Activated T-cell treated with anti-CD3 and anti-CD28 coated beads for 48 hours (primary cell): ENCODE results near the gene SLC25A31.

Source experiments
- DNase-seq: peaks from one replicate; pipeline ENCODE4 v3.0.0-alpha.2; 2020; ENCODE audit warnings: low read depth

Gene SLC25A31

DNA sequence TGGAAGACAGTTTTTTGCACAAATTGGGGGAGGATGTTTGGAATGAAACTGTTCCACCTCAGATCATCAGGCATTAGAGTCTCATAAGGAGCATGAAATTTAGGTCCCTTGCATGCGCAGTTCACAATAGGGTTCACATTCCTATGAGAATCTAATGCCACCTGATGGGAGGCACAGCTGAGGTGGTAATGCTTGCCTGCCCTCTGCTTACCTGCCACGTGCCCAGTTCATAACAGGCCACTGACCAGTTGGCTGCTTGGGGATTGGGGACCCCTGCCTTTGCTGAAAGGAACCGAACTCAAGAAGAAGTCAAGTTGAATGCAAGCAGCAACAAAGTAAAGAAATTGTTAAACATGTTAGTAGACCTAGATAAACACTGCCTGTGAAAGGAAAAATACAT lies 47.3 kb downstream of the SLC25A31 start:
- no peak for DNase-seq

DNA sequence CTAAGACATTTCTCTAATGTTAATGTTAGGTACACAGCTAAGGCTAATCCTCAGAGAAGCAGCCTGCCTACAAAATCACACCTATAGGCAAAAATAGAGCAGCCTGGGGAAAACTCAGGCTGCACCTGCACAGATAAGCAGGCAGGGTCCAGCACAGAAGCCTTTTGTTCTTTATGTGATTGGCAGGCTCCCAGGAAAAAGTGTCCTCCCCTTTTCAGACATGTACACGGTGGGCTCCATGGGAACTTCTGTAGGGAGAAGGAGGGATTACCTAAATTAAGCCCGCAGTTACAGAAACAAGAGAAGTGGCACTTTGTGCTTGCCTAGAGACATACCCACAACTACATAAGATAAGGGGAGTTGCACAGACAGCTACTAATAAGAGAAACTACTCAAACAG lies 47.9 kb downstream of the SLC25A31 start:
- no peak for DNase-seq

DNA sequence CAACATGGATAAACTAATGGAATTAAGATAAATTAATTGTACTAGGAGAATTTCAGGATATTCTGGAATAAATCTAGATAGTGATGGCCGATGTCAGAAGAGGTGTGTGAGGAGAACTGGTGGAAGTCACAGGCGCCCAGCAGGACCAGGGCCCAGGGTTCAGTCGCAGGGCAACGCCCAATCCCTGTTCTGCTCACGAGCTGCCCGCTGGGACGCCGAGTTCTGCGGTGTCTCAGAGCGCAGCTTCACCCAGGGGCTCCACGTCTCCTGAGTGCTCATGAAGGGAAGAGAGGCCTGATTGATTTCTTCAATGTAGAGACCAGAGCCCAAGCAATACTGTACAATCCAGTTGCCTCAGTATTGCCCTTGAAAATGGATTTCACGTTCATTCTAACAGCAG lies 50.4 kb downstream of the SLC25A31 start:
- DNase-seq = no peak

DNA sequence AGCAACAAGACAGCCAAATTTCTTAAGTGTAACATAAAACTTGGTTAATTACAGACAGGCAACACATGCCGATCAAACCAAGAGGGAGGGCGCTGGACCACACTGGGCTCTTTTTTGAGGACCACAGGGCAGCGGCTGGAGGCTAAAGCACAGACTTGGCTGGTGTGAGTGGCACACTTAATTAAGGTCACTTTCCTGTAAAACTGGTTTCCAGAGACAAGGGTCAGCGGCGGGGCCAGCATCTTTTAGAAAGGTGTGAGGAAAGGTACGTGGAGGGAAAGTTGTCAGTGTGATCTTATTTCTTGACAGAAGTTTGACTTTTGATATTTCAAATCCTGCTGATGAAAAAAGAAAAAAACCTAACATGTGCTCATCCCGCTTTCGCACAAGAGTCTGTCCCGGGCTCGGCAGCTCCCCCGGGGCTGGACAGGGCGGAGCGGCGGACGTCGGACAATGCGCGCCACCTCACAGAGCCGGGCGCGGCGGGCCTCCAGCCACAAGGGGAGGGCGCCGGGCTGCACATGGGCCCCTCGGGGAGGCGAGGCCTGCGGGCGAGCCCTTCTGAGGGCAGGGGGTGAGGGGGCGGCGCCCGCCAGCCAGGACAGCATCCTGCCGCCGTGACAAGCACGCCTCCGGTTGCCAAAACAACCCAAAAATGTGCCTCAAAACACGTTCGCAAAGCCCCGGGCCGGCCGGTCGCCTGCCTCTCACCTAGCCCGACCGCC lies 51.3 kb downstream of the SLC25A31 start:
- DNase-seq = no peak

DNA sequence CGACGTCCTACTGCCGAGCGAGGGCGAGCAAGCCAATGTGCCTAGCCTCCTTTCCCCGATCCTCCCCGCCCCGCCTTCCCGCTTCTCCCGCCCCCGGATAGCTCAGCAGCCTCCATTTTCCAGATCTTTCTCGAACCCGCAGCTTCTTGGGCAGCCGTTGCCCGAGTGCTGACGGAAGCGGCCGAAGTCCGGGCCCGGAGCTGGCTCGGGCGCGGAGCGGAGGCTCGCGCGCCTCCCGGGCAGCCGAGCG lies 51.8 kb downstream of the SLC25A31 start:
- peak; percentile 66 for DNase-seq

DNA sequence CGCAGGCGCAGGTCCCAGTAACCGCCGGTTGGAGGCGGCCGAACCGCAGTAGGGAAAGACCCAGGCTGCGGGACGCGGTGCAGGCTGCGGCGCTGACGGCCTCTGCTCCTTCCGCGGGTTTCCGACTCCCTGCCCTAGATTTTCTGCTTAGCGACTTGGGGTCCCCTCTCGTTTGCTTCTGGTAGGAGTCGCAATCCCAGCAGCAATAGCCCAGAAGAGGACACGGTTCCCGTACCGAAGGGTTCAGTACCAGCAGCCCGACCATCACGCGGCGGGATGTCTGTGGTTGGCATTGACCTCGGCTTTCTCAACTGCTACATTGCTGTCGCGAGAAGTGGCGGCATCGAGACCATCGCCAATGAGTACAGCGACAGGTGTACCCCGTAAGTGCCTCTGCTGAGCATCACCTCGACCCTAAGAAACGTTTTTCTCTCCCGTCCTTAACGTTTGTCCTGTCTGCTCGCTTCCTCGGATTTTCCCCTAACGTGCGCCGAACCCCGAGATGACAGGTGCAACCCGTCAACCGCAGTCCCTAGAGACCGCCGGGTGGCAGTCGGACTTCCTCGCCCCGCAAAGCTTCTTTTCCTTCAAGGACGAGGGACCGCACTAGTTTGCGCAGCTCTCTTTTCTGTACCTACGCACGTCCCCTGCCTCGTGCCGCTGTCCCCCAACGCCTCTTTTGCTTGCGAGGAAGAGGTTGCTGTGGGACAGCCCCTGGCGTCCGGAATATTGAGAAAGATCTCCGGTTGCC lies 52.2 kb downstream of the SLC25A31 start, which contains the start of gene HSPA4L:
HSPA4L (plus strand) TSS at position 48 of the 751 bp plus-strand sequence; CDS start at position 277, 229 bp downstream.
- peak; percentile 8 for DNase-seq

DNA sequence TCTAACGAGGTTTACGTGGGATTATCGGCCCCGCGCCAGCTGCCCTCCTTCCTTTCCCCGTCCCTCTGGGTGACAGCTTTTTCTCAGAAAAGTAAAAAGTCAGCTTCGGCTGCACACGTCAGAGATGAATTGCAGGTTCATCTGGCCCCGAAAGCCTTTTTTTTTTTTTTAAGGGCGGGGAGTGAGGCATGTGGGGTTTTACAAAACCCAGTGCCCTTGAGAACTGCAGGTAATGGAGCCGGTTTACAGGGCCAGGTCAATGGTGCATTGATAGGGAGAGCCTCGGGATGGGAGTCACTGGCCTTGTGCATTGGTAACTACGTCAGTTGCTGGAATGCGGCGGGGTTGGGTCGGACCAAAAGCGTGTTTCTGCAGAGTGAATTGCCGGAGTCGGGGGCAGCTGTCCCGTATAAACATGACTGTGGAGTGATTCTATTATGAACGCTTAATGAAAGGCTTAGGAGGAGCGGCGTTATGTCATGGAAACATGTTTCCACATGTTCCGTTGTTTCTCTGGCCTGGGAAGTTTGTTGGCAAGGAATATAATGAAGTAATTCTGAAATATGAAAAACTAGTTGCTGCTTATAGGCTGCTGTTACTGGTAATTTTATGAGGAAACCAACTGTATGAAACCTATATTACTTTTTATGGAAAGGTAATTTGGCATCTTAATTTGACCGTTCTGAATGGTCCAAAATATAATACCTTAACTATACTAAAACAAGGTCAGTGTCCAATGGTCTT lies 53.0 kb downstream of the SLC25A31 start:
- no peak for DNase-seq

DNA sequence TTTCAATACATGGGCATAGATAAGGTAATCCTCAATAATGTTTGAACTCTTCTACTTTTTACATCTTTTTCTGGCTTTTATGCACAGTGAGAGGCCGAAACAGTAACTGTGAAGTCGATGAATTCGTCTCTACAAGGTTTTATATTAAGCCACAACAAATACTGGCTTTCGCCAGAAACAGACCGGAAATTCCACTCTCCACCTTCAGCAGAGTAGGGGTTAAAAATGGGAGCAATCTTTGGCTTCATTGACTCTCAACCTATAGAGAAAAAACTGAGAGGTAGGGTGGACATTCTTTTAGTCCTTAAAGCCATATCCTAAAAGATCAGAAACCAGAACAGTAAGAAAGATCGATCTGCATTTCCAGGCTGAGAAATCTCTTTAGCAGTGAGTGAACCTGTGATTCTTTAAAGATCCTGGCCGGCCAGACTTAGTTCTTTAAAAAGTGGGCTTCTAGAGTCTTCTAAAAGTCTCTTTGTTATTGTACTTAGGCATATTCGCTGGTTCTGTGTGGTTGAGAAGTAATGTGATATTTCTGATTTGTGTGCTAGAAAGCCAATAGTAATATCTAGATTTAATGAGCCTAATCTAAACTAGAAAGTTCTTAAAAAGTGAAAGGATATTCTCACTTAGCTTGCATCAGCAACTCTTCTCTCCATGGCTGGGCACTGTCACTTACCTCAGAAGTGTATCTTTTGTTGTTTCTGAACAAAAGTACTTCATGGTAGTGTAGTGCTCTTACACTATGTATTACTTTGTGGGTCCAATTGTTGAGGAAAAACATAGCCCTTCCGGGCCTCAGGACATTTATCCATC lies 54.0 kb downstream of the SLC25A31 start:
- DNase-seq = no peak

DNA sequence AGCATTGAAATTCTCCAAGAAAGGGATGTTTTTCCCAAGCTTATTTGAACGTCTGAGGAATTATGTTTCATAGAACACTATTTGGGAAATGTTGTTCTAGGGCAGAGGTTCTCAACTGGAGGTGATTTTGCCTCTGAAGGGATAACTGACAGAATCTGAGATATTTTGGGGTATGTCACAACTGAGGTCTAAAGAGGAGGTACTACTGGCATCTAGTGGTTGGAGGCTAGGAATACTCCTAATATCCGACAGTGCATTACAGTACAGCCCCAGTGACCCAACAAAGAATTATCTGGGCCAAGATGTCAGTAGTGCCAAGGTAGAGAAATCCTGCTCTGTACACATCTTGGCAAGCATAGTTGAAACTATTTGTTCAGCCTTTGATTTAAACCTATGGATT lies 58.3 kb downstream of the SLC25A31 start:
- DNase-seq = no peak

DNA sequence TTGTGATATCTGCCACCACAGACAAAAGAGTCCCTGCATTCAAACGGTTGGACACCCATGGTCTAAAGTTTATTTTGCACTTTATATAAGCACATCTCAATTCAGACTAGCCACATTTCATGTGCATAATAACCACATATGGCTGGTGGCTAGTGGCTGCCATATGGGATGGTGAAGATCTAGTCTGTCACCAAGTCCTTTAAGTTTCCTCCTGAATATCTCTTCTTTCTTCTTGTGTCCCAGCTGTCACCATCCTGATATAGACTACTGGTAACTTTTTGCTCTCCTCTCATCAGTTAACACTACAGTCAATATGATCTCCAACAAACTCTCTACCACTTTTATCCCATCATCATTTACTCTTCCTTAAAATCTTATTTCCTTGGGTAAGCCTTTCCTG lies 61.2 kb downstream of the SLC25A31 start:
- DNase-seq = no peak

DNA sequence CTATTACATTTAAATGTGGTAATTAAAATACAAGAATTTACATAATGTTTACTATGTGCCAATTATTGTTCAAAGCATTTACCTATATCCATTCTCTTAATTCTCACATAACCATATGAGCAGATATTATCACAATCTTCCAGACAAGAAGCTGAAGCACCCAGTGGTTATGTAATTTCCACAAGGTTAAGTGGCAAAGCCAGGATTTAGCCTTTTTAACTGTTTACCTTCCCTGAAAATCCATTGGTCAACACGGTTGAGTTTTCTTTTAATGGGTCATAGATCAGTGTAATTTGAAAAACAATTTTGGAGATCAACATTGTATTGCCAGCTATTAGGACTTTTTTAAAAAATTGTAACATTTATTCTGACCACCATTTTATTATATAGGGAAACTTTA lies 63.3 kb downstream of the SLC25A31 start:
- DNase-seq = no peak

DNA sequence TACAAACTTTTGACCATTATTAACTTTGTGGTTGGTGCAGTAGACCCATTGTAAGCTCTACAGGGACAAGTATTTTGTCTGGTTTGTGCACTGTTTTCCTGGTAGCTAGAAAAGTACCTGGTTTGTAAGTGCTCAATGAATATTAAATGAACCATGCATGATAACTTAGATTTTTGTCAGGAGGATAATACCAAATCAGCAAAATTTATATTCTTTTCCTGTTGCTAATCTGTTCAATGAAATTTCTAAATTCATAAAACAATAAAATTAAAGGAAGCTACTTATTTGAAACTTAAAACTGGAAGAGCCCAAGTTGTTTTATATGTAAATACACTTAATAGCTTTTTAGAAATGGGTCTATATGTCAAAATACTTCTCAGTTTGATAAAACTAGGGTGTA lies 69.5 kb downstream of the SLC25A31 start:
- DNase-seq = no peak

DNA sequence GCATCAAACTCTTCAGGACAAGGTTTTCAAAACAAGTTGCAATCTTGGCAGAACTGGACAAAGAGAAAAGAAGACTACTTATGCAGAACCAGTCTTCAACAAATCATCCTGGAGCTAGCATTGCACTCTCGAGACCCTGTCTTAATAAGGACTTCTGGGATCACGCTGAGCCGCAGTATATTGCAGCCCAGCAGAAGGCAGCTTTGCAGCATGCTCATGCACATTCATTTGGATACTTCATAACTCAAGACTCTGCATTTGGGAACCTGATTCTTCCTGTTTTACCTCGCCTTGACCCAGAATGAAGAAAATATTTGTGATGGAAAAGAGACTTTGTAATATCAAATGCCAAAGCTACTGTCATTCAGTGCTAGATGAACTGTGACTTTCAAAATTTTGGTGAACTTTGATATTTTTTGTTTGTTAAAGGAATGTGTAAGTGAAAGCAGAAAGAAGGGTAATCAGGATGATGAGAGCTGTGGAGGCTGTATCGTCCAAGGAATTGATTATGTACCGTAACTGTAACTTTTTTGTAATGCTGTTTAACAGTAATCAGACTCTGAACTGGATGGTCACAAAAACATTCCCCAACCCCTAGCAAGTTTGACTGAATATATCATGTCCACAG lies 79.1 kb downstream of the SLC25A31 start:
- DNase-seq = no peak

DNA sequence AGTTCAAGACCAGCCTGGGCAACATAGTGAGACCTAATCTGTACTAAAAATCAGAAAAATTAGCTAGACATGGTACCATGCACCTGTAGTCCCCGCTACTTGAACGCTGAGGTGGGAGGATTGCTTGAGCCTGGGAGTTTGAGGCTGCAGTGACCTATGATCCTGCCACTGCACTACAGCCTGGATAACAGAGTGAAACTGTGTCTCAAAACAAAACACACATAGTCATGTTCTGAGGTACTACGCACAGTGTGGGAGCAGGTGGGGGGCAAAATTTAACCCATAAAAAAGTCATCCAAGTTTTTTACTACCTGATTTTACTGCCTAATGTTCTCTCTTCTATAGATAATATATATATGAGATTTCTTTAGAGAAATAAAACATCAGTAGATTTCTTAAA lies 80.4 kb downstream of the SLC25A31 start:
- no peak for DNase-seq

DNA sequence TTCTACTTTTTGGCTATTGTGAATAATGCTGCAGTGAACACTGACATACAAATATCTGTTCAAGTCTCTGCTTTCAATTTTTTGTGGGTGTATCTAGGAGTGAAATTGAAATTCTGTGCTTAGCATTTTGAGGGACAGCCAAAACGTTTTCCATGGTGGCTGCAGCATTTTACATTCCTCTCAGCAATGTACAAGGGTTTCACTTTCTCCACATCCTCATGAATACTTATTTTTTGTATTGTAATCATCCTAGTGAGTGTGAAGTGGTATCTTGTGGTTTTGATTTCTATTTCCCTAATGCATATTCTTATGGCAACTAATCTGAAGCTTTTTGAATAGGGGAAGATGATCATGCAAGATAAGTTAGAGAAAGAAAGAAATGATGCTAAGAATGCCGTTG lies 92.2 kb downstream of the SLC25A31 start:
- DNase-seq = no peak
